NOMO-1 treated with DMSO at 0.1 percent for 48 hours (cell line): Measurements from ENCODE around the gene GRIA1.
"Not testable (repeated sequence)": the region's sequence is repeated elsewhere in the genome, so short reads cannot be mapped to it uniquely, and the experiment has no call there.

Experiments
- DNase-seq: peaks from one replicate; lab custom pipeline; 2025; ENCODE audit not compliant: unreplicated experiment; lab: John Stamatoyannopoulos, UW

GRIA1 gene

GRCh38 chr5:153711755-153712154 is 221.3 kb downstream of the GRIA1 start:
- DNase-seq = no peak

GRCh38 chr5:153712946-153713345 is 222.5 kb downstream of the GRIA1 start:
- no peak for DNase-seq

GRCh38 chr5:153713943-153714342 is 223.5 kb downstream of the GRIA1 start:
- DNase-seq = no peak

- no peak for DNase-seq
These were observed 224.3 kb downstream of the GRIA1 start for GRCh38 chr5:153714798-153715197.

GRCh38 chr5:153717287-153717686 is 226.8 kb downstream of the GRIA1 start:
- no peak for DNase-seq

- DNase-seq = no peak
These were observed 228.2 kb downstream of the GRIA1 start for GRCh38 chr5:153718713-153719112.

- no peak for DNase-seq
These were observed 228.9 kb downstream of the GRIA1 start for GRCh38 chr5:153719324-153719723.

GRCh38 chr5:153723022-153723610 is 232.6 kb downstream of the GRIA1 start:
- DNase-seq = not testable (repeated sequence)

GRCh38 chr5:153742060-153742459 is 251.6 kb downstream of the GRIA1 start:
- no peak for DNase-seq

- DNase-seq = no peak
These were observed 254.3 kb downstream of the GRIA1 start for GRCh38 chr5:153744751-153745150.

GRCh38 chr5:153745778-153746395 is 255.4 kb downstream of the GRIA1 start:
- DNase-seq = no peak

GRCh38 chr5:153746440-153746839 is 256.0 kb downstream of the GRIA1 start:
- no peak for DNase-seq

- no peak for DNase-seq
These were observed 258.4 kb downstream of the GRIA1 start for GRCh38 chr5:153748823-153749222.

GRCh38 chr5:153749960-153750359 is 259.5 kb downstream of the GRIA1 start:
- DNase-seq = no peak

- DNase-seq = no peak
These were observed 260.8 kb downstream of the GRIA1 start for GRCh38 chr5:153751251-153751650.

GRCh38 chr5:153752890-153753289 is 262.4 kb downstream of the GRIA1 start:
- no peak for DNase-seq

- no peak for DNase-seq
These were observed 263.4 kb downstream of the GRIA1 start for GRCh38 chr5:153753645-153754432.

- DNase-seq = no peak
These were observed 265.5 kb downstream of the GRIA1 start for GRCh38 chr5:153755913-153756500.

- DNase-seq = no peak
These were observed 266.1 kb downstream of the GRIA1 start for GRCh38 chr5:153756540-153756939.

GRCh38 chr5:153765987-153766386 is 275.5 kb downstream of the GRIA1 start:
- DNase-seq = no peak

- no peak for DNase-seq
These were observed 277.0 kb downstream of the GRIA1 start for GRCh38 chr5:153767221-153768188.
